Measurements from ENCODE around the gene AMBRA1.
A peak's percentile ranks its signal among the peaks of the same experiment; 100 is the strongest.

Gene AMBRA1

GRCh38 chr11:46387456-46387855 lies 206.4 kb downstream of the AMBRA1 start:
- Histone ChIP-seq H3K36me3 (ENCODE audit: low read depth) (0 out of 2 replicates have a peak, but pooled peaks cover 7% of the 10 kb centered on the region), H3K4me1 (ENCODE audit: insufficient read depth, poor library complexity, severe bottlenecking) (no peaks in the 10 kb centered on the region), H3K4me3 (ENCODE audit: severe bottlenecking) (no peak overlapping the region), H3K27ac (ENCODE audit: poor library complexity, severe bottlenecking) (no peak overlapping the region), H3K27me3 (ENCODE audit: insufficient read depth, poor library complexity, severe bottlenecking) (peaks cover 35% of the 10 kb centered on the region), H3K9me3 (ENCODE audit: severe bottlenecking) (no peaks in the 10 kb centered on the region)
- no peak for TF ChIP-seq CTCF (IDR thresholded peaks at IDR 0.05; ENCODE audit: poor library complexity, severe bottlenecking)
- ATAC-seq (ENCODE audit: low read depth) (no peak), DNase-seq (ENCODE audit: low spot score) (no peak)

- TF ChIP-seq CTCF (IDR thresholded peaks at IDR 0.05; ENCODE audit: poor library complexity, severe bottlenecking), result no peak
- no peak for ATAC-seq (ENCODE audit: low read depth)
Measured at GRCh38 chr11:46386674-46387073, 207.1 kb downstream of the AMBRA1 start.

GRCh38 chr11:46386005-46386578 lies 207.7 kb downstream of the AMBRA1 start:
- H3K4me3 ChIP-seq (ENCODE audit: severe bottlenecking), result no peak overlapping the region
- no peaks in the 10 kb centered on the region for H3K4me1 ChIP-seq (ENCODE audit: insufficient read depth, poor library complexity, severe bottlenecking)
- H3K9me3 ChIP-seq (ENCODE audit: severe bottlenecking), result no peaks in the 10 kb centered on the region
- DNase-seq (ENCODE audit: low spot score) (no peak), ATAC-seq (ENCODE audit: low read depth) (no peak)
- TF ChIP-seq CTCF (IDR thresholded peaks at IDR 0.05; ENCODE audit: poor library complexity, severe bottlenecking), result no peak
- H3K36me3 ChIP-seq (ENCODE audit: low read depth), result 0 out of 2 replicates have a peak, but pooled peaks cover 7% of the 10 kb centered on the region
- H3K27me3 ChIP-seq (ENCODE audit: insufficient read depth, poor library complexity, severe bottlenecking), result peaks cover 29% of the 10 kb centered on the region
- no peak overlapping the region for H3K27ac ChIP-seq (ENCODE audit: poor library complexity, severe bottlenecking)

More at GRCh38 chr11:46386674-46387073, 207.1 kb downstream of the AMBRA1 start:
- Histone ChIP-seq H3K27ac (ENCODE audit: poor library complexity, severe bottlenecking) (no peak overlapping the region), H3K36me3 (ENCODE audit: low read depth) (0 out of 2 replicates have a peak, but pooled peaks cover 7% of the 10 kb centered on the region), H3K4me1 (ENCODE audit: insufficient read depth, poor library complexity, severe bottlenecking) (no peaks in the 10 kb centered on the region), H3K9me3 (ENCODE audit: severe bottlenecking) (no peaks in the 10 kb centered on the region), H3K27me3 (ENCODE audit: insufficient read depth, poor library complexity, severe bottlenecking) (peaks cover 32% of the 10 kb centered on the region), H3K4me3 (ENCODE audit: severe bottlenecking) (no peak overlapping the region)
- no peak for DNase-seq (ENCODE audit: low spot score)

DNA sequence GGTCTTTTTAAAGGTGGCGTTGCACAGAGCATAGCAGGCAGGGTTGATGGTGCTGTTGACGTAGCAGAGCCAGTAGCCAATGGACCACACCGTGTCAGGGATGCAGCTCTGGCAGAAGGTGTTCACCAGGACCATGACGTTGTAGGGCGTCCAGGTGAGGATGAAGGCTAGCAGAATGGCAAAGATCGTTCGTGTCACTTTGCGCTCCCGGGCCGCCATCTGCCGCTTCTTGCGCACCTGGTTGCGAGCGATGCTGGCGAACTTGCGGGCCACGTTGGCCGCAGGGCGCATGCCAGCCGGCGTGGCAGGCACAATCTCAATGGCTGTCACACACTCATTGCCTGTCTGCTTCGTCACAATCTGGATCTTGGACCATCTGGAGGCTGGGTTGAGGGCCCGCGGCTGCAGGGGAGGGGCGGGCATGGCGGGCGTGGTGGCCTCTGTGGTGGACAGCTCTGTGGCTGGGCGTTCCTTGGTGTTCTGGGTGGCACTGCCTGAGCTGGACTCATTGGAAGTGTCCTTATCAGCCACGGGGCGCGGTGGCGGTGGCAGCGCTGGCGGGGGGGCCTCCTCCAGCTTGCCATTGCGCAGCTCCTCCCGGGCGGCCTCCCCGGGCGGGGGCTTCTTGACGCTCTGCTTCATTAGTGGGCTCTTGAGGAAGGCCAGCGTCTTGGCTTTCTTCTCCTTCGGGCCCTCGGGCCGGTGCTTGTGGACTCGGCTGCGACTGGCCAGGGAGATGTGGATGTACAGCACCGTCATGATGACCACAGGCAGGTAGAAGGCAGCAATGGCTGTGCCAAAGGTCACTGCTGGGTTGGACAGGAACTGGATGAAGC lies 208.4 kb downstream of the AMBRA1 start:
- no peak for ATAC-seq (ENCODE audit: low read depth)
- H3K9me3 ChIP-seq (ENCODE audit: severe bottlenecking), result no peaks in the 10 kb centered on the region
- no peak overlapping the region for H3K4me3 ChIP-seq (ENCODE audit: severe bottlenecking)
- H3K27ac ChIP-seq (ENCODE audit: poor library complexity, severe bottlenecking), result no peak overlapping the region
- H3K36me3 ChIP-seq (ENCODE audit: low read depth), result 0 out of 2 replicates have a peak, but pooled peaks cover 7% of the 10 kb centered on the region
- peak; percentile 60 for DNase-seq (ENCODE audit: low spot score)
- TF ChIP-seq CTCF (IDR thresholded peaks at IDR 0.05; ENCODE audit: poor library complexity, severe bottlenecking), result no peak
- H3K27me3 ChIP-seq (ENCODE audit: insufficient read depth, poor library complexity, severe bottlenecking), result peaks cover 22% of the 10 kb centered on the region
- H3K4me1 ChIP-seq (ENCODE audit: insufficient read depth, poor library complexity, severe bottlenecking), result no peaks in the 10 kb centered on the region
